Stimulated activated CD4-positive, alpha-beta T cell treated with anti-CD3 and anti-CD28 coated beads, TNF-alpha, amount 100 ng/mL, for 48 hours (primary cell): ENCODE measurements around the gene COL25A1.
A peak's percentile ranks its signal among the peaks of the same experiment; 100 is the strongest.

Experiments used
- DNase-seq, 3 donors: peaks; one replicate each; pipeline ENCODE4 v3.0.0-alpha.2; 2020; ENCODE audit warnings: low read depth in 3 of 3

Gene COL25A1

DNA sequence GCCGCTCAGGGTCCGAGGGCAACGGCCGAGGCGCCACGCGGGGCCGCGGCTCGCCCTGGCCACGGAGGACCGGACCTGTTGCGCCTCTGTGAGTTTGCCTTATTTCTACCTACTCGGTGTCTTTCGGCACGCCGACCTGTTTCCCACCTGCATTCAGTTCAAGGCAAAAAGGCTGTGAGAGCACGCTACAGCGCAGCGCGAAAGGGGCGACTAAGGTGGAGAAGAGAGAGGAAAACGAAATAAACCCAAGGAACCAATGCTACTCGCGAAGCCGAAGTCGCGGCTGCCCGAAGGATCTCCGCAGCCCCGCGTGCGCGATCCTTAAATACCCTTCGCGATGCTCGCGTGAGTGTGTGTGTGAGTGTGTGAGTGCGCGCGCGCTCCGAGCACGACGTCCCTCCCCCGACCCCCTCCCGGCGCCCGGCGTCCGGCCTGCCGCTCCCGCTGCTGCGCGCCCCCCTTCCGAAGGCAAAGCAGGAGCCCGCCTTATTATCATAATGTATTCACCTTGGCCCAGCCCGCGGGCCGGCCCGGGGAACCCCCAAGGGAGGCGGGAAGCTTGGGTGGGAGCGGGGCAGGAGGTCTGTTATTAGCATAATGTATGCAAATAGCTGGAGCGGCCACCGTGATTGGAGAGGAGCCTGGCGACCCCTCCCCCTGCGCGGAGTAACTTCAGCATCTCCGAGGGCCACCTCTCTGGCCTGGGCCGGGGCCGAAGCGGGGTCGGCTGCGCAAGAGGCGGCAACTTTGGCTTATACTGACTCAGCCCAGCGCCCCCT, at the start of gene COL25A1:
Gene COL25A1, minus strand, starts transcription at position 298 of the 779 bp plus-strand sequence.
- DNase-seq = no peak

DNA sequence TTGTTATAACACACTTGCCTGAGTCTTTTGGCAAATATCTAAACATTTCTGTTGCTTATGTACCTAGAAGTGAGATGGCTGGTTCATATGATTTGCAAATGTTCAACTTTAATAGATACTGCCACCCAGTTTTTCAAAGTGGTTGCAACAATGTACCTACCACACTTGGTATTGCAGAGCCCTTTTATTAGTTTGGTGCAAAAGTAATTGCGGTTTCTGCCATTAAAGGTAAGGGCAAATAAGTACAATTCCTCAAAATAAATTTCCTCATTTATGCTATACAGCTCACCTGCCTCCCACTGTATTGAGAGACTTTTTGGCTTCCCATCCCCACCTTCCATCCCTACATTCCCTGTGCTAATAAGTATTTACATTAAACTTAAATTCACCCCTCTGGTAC, 47.7 kb upstream of the COL25A1 start:
- no peak for DNase-seq

DNA sequence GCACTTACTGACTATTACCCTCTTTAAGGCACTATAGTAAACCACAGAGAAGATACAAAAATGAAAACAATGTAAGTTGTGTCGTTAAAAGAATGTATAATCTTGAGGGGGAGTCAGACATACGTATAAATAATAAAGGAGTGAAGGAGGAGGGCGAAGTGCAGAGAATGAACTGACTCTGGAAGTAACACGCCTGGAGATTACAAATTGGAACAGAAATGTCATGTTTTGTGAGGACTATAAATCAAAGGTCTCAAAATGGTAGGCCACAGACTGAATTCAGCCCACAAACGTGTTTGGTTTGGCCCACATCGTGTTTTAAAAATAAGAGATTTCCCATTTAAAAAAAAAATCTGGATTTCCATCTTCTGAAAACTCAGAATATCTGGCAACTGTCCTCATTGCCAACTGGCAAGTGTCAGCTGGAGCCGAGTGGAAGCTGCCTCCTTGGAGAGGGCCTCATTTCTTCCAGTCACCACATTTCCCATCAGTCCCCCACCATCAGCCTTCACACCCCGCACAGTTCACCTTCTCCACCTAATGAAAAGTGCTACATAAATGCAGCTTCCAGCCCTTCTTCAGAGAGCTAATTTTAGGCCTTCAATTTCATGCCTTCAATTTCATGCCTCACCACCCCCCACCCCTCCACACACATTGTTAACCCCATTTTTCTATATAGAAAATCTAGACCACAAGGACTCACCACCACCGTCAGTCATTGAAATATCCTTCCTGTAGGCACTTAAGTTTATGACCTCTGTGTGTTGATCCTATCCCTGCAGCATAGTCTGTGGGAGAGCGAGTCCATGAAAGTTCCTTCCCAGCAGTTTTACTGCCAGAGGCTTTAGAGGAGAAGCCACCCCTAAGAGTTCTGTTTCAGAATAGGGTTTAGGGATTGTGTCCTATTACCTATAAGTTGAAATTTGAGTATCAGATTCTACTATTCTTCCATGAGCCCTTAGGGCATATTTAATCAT, 32.0 kb upstream of the COL25A1 start:
- no peak for DNase-seq

DNA sequence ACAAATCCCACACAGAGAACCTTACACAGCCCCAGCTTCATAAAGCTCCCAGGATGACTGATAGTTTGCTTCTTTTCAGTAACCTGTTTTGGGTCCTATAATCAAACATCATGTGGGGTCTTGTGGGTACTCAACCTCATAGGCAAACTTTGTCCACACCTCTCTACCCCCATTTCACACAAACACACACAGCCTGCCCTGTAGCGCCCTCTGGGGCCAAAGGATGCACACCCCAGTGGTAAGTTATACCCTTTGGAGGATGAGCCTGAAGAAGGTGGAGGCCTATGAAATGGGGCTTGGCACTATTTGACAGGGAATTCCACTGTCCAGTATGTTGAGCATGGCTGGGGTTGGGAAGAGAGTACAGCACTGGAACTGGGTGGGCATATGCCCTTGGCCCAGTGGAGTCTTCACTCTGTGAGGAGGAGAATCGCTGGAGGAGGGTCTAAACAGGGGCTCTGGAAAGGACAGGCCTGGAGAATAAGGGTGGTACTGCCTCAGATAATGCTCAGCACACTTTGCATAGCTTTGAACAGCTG, 30.5 kb upstream of the COL25A1 start:
- DNase-seq = peak in 2 of 3 donors; percentile 1 to 2

DNA sequence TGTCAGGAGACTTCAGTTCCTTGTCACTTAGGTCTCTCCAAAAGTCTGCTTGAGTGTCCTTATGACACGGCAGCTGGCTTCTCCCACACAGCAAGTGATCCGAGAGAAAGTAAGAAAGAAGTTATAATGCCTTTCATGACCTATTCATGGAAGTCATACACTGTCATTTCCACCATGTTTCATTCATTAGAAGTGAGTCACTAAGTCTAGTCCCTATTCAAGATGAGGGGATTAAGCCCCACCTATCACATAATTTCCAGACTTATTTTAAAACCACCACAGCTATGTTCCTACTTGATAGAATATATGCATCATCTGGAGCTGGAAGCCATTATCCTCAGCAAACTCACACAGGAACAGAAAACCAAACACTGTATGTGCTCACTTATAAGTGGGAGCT, 25.2 kb upstream of the COL25A1 start:
- no peak for DNase-seq

DNA sequence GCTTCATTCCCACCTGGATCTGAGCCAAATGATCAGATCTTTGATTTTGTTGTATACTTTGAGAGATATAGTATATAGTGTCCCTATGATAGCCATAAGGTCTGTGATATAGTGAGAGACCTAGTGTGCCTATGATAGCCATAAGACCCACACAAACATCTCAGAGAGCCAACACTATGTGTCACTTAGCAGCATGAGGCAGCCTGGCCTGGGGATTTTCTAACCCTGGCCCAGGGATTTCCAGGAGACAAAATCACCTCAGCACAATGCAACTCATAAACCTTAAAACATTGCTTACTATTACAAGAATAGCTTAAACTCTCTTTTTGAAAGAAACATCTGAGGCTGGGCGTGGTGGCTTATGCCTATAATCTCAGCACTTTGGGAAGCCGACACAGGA, 23.2 kb upstream of the COL25A1 start:
- DNase-seq = no peak

DNA sequence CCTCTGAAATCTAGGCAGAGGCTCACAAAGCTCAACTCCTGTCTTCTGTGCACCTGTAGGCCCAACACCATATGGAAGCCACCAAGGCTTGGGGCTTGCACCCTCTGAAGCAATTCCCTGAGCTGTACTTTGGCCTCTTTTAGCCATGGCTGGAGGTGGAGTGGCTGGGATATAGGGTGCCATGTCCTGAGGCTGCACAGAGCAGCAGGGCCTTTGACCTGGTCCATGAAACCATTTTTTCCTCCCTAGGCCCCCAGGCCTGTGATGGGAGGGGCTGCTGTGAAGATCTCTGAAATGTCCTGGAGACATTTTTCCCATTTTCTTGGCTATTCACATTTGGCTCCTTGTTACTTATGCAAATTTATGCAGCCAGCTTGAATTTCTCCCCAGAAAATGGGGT, 20.9 kb upstream of the COL25A1 start:
- no peak for DNase-seq

DNA sequence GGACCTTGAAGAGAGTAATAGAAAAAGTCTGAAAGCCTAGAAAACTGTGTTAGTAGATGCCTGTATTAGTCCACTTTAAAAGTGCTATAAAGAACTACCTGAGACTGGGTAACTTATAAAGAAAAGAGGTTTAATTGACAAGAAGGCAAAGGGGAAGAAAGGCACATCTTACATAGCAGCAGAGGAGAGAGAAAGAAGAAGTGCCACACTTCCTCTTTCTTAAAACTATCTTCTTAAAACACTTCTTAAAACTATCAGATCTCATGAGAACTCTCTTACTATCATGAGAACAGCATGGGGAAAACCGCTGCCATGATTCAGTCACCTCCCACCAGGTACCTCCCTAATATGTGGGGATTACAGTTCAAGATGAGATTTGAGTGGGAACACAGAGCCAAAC, 18.8 kb upstream of the COL25A1 start:
- no peak for DNase-seq

DNA sequence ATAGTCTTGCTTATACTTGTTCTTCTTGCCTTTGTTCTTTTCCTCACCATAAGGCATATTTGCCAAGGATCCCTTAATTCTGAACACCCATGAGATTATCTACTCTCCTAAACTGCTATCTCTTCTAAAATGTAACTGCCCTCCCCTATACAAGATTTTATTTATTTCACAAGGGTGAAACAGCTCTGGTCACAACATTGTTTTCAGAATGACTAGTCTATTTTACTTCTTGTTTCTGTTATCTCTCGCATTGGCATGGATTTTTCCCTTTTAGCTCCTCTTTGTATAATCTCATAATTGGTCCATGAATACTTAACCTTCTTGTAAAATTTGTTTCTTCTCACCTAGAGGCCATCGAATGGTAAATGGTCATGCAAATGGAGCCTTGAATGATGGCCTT, 17.2 kb upstream of the COL25A1 start:
- no peak for DNase-seq

DNA sequence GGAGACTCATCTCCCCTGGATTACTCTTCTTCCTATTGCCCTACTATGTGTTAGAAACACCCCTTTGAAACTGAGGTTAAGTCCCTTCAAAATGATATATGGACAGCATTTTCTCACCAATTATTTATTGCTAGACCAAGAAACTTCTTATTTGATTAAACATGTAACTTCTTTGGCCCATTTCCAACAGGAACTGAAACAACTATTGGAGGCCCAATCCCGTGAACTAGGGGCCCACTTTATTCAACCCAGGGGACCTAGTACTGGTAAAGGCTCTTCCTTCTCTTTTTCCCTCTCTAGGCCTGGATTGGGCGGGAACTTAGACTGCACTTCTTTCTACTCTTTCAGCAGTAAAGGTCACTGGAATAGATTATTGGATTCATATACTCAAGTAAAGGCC, 16.7 kb upstream of the COL25A1 start:
- DNase-seq = no peak

DNA sequence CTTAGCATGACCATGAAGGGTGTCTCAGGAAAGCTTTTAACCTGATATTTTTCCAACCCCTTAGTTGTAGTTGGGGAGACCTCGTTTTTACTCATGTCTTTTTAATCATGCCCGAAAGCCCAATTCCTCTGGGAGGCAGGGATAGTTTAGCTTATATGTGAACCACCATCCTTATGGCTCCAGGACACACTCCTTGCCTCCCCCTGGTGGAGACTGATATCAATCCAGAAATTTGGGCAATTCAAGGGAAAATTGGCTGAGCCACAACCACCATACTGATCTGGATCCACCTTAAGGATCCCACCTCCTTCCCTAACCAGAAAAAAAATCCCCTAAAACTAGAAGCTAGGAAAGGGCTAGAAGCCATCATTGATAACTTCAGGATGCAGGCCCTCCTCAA, 13.4 kb upstream of the COL25A1 start:
- DNase-seq = no peak

DNA sequence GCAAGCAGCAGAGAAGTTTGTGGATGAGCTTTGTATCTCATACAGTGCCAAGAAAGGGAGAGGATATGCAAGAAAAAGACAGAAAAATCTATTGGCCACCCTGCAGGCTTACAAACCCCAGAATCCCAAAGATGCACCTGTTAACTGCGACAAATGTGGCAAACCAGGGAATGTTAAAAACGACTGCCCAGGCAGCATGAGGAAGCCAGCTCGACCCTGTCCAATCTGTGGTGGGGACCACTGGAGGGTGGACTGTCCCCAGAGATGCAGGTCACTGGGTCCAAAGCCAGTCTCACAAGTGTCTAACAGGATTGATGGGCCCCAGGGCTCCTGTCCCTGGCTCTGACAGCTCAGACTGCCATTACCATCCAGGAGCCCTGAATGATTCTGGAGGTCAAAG, 12.9 kb upstream of the COL25A1 start:
- no peak for DNase-seq

DNA sequence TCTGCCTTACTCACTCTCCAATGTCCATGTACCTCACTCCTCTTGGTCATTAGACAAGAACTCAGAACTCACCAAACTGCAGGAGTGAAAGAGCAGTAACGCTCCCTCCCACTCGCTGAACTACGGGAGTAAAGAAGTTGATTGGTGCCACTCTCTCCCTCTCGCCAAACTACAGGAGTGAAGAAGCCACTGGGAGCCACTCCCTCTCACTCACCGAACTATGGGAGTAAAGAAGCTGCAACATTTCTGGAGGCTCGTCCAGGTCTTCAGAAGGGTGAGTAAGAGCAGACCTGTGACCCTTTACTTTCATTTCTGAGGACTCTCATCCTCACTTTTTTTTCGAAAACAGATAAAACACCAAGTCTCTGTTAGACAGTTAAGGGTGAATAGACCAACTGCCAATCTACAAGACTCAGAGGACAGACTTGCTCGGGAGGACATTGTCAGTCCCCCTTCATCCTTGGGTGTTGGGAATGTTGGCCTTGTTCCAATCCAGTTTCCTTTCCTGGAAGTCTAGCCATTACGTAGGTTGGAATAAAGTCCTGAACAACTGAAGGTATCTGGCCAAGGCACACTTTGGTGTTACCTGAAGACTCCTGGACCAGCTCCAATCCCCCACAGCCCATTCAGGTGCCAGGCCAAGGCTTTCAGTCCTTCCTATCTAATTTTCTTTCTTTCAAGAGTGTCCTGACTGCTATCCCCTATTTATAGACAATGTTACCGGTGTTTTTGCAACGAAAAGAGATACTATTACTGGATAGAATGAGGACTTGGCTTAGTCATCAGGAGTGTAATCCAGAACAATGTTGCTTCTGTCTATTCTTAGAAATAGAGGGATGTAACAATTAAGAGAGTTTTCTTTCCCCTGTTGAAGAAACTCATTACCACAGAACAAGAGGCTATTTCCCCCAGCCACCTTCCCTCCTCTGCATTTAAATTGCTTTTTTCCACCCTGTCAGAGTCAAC, 11.0 kb upstream of the COL25A1 start:
- no peak for DNase-seq

DNA sequence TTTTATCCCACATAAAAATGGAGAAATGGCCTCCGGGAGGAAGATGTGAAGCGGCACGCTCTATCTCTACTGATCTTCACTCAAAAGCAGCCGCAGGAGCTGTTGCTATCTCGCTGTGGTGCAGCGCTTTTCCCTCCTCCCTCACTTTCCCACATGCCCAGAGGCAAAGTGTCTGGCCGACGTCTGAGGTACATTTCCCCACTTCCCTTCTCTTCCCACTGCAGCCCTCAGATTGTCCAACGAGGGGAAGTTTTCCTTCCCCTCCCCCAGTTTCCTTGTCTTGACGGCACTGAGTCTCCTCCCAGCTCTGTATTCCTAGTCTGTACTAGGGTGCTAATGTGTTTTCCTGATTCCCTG, 660 bp upstream of the COL25A1 start:
- DNase-seq = no peak

DNA sequence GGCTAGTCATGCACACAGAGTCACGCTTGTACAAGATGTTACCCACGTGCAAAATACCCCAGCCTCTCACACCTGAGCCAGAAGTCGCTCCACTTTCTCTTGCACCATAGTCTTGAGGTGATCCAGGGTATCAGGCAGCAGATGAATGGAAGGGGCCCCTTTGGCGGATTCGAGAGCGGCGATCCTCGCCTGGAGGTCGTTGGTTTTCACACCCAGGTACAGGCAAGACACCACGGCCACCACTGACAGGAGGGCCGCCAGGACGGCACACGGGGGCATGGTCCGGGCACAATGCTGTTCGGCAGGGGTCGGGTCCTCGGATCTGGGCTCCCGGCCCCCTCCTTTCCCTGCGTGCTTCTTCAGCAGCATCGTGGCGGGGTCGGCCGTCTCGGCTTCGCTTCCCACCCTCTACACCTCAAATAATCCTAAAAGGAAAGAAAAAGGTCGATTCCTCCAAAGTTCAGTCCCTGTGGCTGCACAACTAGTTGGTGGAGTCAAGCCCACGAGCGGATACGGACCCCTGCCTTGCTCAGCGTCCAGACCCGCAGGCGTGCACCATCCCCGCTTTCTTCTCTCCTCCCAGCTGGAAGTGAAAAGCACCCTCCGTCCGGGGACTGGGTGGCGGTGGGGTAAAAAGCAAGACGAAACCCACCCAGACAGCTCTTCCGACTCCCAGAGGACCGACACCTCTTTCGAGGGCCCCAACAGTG, 652 bp downstream of the COL25A1 start:
- DNase-seq = no peak

DNA sequence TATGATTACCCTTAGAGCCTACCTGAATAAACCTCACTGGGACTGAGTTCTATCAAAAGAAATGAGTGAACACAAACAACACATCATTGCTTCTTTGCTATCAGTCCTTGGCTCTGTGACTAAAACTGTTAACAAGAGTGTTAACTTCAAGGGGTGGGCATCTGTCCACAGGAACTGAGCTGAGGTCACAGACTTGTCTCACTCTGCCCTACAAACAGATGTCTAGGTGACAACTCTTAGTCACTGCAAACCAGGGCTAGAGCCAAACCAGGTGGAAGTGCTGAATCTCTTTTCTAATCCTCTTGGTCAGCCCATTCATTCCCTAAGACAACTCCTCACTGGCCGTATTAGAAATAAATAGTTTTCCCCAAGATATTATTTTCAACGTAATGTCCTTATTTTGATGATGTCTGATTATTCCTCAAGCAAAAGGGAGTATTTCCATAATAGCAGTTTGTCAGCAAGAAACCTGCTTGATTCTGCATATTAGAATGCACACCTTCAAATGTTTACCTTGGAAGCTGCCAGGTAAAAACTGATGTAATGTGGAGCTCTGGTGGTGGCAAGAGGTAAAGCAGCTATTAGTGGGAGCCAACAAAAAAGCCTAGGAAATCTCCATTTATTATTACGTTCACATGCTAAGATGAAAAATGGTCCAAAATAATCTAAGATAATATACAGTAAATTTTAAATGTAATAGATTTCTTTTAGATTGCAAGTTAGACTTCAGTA, 4.0 kb downstream of the COL25A1 start:
- no peak for DNase-seq

DNA sequence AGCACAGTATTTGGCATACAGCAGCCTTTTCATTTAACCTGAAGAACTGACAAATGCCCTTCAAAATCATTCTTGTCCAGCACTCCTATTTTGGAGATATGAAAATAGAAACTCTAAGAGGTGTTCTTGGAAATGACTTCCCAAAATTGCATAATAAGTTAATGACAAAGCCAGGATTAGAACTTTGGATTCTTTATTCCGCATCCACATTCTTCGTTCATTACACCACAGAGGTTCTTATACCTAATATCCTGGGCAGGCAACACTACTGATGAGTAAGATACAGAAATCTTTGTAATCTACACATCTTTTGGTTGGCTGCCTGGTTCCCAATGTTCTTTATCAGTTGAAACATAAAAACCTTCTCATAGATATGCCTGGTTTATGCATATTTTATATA, 5.9 kb downstream of the COL25A1 start:
- no peak for DNase-seq

DNA sequence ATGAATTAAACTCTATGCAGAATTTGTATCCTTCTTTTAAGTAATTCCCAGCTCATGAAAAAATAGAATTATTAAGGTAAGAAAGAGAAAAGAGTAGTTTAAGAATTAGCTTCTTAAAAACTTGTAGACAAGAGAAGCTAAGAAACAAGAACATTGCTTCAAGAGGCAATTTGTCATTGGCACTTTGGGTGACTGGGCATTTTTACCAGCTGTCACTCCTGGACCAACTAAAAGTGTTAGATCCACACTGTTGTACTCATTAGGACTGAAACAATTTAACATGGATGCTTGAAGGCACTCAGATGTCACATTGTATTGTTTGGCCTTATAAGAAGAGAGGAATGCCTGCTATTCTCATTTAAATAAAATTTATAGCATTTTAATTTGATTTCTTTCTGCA, 7.4 kb downstream of the COL25A1 start:
- no peak for DNase-seq

DNA sequence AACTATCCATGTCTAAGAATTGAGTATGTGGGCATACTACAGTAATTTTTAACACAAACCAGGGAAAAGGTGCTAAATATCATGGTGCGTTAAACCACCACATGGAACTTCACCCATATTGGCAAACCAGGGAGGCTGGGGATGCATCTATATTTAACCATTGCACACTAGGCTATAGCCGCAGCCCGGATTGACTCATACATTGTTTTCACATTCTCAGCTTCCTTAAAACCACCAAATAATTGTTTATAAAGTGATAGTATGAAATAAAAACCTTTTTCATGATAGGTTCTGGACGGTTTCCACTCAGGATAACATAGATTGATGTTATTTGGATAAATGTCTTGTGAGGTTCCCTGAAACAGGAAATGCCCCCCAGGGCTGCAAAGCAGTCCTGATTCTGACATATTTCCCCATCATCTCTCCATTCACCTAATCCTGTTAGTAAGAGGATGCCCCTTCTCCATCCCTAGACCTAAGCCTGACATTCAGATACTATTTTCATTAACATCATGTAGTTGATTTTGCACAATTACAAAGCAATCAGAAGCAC, 7.9 kb downstream of the COL25A1 start:
- DNase-seq = no peak

DNA sequence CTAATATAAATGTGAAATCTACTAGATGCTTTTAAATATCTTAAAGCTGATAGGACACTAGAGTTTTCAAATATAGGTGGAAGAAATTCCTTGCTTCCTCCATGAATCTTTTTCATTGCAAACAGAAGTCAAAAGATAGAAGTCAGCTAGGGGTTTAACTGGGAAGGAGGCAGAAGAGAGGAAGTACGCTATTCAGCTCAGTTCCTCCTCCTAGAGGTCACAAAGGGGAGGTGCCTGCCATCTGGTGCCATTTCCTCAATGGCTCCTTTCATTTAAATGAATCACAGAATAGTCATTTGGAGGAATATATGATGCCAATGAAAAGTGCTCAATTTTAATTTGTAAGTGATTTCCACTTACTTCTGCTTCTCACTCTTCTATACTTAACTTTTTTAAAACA, 8.5 kb downstream of the COL25A1 start:
- no peak for DNase-seq
